Measurements from ENCODE around the gene ANO1.

- TF ChIP-seq, protein P1, sequence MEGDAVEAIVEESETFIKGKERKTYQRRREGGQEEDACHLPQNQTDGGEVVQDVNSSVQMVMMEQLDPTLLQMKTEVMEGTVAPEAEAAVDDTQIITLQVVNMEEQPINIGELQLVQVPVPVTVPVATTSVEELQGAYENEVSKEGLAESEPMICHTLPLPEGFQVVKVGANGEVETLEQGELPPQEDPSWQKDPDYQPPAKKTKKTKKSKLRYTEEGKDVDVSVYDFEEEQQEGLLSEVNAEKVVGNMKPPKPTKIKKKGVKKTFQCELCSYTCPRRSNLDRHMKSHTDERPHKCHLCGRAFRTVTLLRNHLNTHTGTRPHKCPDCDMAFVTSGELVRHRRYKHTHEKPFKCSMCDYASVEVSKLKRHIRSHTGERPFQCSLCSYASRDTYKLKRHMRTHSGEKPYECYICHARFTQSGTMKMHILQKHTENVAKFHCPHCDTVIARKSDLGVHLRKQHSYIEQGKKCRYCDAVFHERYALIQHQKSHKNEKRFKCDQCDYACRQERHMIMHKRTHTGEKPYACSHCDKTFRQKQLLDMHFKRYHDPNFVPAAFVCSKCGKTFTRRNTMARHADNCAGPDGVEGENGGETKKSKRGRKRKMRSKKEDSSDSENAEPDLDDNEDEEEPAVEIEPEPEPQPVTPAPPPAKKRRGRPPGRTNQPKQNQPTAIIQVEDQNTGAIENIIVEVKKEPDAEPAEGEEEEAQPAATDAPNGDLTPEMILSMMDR (IDR thresholded peaks at IDR 0.05; ENCODE audit: insufficient read depth, low read depth, low read length), result no peak
- no peak for TF ChIP-seq EZH2 (IDR thresholded peaks at IDR 0.05; ENCODE audit: insufficient read depth, low read length)
Measured at GRCh38 chr11:70089631-70090030, 11.5 kb downstream of the ANO1 start.
